Cerebellar nuclear complex (tissue), 1 donor: Measurements from ENCODE around the gene IL10.
"Not testable (repeated sequence)": the region's sequence is repeated elsewhere in the genome, so short reads cannot be mapped to it uniquely, and the experiment has no call there.

Experiments
- DNase-seq, 2 experiments: peaks; one replicate each; lab custom pipeline; 2025; lab: John Stamatoyannopoulos, UW

Gene IL10

GRCh38 chr1:206765771-206766170, 6.5 kb downstream of the IL10 start:
- not testable (repeated sequence) for DNase-seq

GRCh38 chr1:206762741-206763364, 9.4 kb downstream of the IL10 start:
- not testable (repeated sequence) for DNase-seq

- DNase-seq, result no peak
Observed at GRCh38 chr1:206761159-206761768, 11.0 kb downstream of the IL10 start.

- DNase-seq, result no peak
Observed at GRCh38 chr1:206760590-206760989, 11.7 kb downstream of the IL10 start.

GRCh38 chr1:206757524-206758266, 14.6 kb downstream of the IL10 start:
- no peak for DNase-seq

GRCh38 chr1:206754011-206754410, 18.3 kb downstream of the IL10 start:
- DNase-seq, result no peak

GRCh38 chr1:206753141-206753540, 19.2 kb downstream of the IL10 start:
- no peak for DNase-seq

GRCh38 chr1:206752481-206752880, 19.8 kb downstream of the IL10 start:
- DNase-seq, result no peak

- no peak for DNase-seq
Observed at GRCh38 chr1:206751891-206752290, 20.4 kb downstream of the IL10 start.

GRCh38 chr1:206748348-206749030, 23.8 kb downstream of the IL10 start:
- no peak for DNase-seq

- no peak for DNase-seq
Observed at GRCh38 chr1:206745301-206745700, 27.0 kb downstream of the IL10 start.

- no peak for DNase-seq
Observed at GRCh38 chr1:206744683-206745082, 27.6 kb downstream of the IL10 start.

GRCh38 chr1:206742719-206743383, 29.4 kb downstream of the IL10 start:
- DNase-seq, result no peak

GRCh38 chr1:206741142-206741701, 31.1 kb downstream of the IL10 start:
- no peak for DNase-seq

GRCh38 chr1:206739411-206740076, 32.8 kb downstream of the IL10 start:
- no peak for DNase-seq

- DNase-seq, result peak in 1 of 2 experiments; percentile 17
Observed at GRCh38 chr1:206738370-206739366, 33.6 kb downstream of the IL10 start.

- no peak for DNase-seq
Observed at GRCh38 chr1:206737729-206738201, 34.5 kb downstream of the IL10 start.

GRCh38 chr1:206736878-206737728, 35.2 kb downstream of the IL10 start:
- DNase-seq, result no peak

- no peak for DNase-seq
Observed at GRCh38 chr1:206735553-206736031, 36.7 kb downstream of the IL10 start.
